Caco-2 (cell line): ENCODE results near the gene ZNF560. TPM values are rescaled to one million over a fixed set of nuclear protein-coding genes. Genes with fewer than 3 reads are reported as not detected.

Source experiments
- BruUV-seq: library from RNA; stranded (reverse); fragments of 400-500 nt; replicated peaks from 2 replicates; lab custom pipeline; 2021; lab: Mats Ljungman, UMichigan
- CTCF ChIA-PET: fragments of 300-600 bp; sonication (Branson Sonifier 250); formaldehyde crosslinking; loops from one replicate; lab custom pipeline; 2022; ENCODE audit warnings: antibody characterized with exemption; lab: Charles Lee
- POLR2A ChIA-PET: fragments of 300-600 bp; sonication (Branson Sonifier 250); formaldehyde crosslinking; loops from one replicate; lab custom pipeline; 2022; ENCODE audit warnings: antibody characterized with exemption; lab: Charles Lee
- DNase-seq, 2 experiments: peaks; one replicate each; pipeline versions ENCODE4 v3.0.0 to v3.0.0-alpha.2; 2020 to 2022
- H3K27me3 ChIP-seq: replicated peaks from 2 replicates; pipeline ENCODE4 v1.6.0; 2011; ENCODE audit warnings: low read length; ENCODE audit not compliant: control insufficient read depth, insufficient read depth
- H3K36me3 ChIP-seq: 2 replicates; pipeline ENCODE4 v1.5.1; 2011; ENCODE audit warnings: low read length; ENCODE audit not compliant: control insufficient read depth, insufficient read depth
- H3K4me1 ChIP-seq: fragments of 250-450 bp; sonication (Bioruptor Pico); 2 replicates; pipeline ENCODE4 v1.5.1; 2020; ENCODE audit warnings: mild to moderate bottlenecking
- H3K4me3 ChIP-seq: 2 replicates; pipeline ENCODE4 v1.5.1; 2011; ENCODE audit warnings: low read depth, mild to moderate bottlenecking, control low read depth, low read length
- H3K9me3 ChIP-seq: fragments of 250-450 bp; sonication (Bioruptor Pico); 2 replicates; pipeline ENCODE4 v1.5.1; 2020; ENCODE audit warnings: mild to moderate bottlenecking, moderate library complexity
- H3K27ac Mint-ChIP-seq: one replicate; pipeline ENCODE4 v1.8.0; 2022; ENCODE audit warnings: mixed read lengths; ENCODE audit not compliant: unreplicated experiment
- H3K27me3 Mint-ChIP-seq: one replicate; pipeline ENCODE4 v1.8.0; 2022; ENCODE audit warnings: mixed read lengths; ENCODE audit not compliant: insufficient read depth, unreplicated experiment
- H3K36me3 Mint-ChIP-seq: one replicate; pipeline ENCODE4 v1.8.0; 2022; ENCODE audit warnings: mild to moderate bottlenecking, mixed read lengths; ENCODE audit not compliant: insufficient read depth, unreplicated experiment
- H3K4me1 Mint-ChIP-seq: one replicate; pipeline ENCODE4 v1.8.0; 2022; ENCODE audit warnings: low read depth, mixed read lengths; ENCODE audit not compliant: unreplicated experiment
- H3K4me3 Mint-ChIP-seq: one replicate; pipeline ENCODE4 v1.8.0; 2022; ENCODE audit warnings: mild to moderate bottlenecking, moderate library complexity, mixed read lengths; ENCODE audit not compliant: unreplicated experiment
- H3K9me3 Mint-ChIP-seq: one replicate; pipeline ENCODE4 v1.8.0; 2022; ENCODE audit warnings: mixed read lengths; ENCODE audit not compliant: unreplicated experiment
- CTCF ChIP-seq, 2 experiments: fragments of 200-600 bp in 1 of 2; IDR thresholded peaks; 1 replicate in 1 of 2; 2 replicates in 1 of 2; pipeline versions ENCODE4 v1.5.1 to v1.8.0; 2011 to 2022; ENCODE audit warnings: antibody characterized with exemption in 1 of 2, control low read depth in 1 of 2, inconsistent platforms in 1 of 2, low read depth in 1 of 2, low read length in 1 of 2, mild to moderate bottlenecking in 1 of 2, moderate library complexity in 1 of 2; ENCODE audit not compliant: insufficient read depth in 1 of 2, severe bottlenecking in 1 of 2, unreplicated experiment in 1 of 2
- intact Hi-C: fragments of 100-400 bp; cut with micrococcal nuclease; formaldehyde crosslinking; loops from one replicate; pipeline ENCODE4 v1.10.0; 2022; ENCODE audit not compliant: unreplicated experiment
- total RNA-seq: library from RNA; stranded (reverse); gene quantifications from 2 replicates; pipeline ENCODE4 v1.2.3, GENCODE V29; 2022

The ZNF560 gene
- total RNA-seq, 1 experiment from 2014 or later: not detected

- BruUV-seq: no TSS peak
- Histone ChIP-seq H3K9me3 (0 out of 2 replicates have a peak, but pooled peaks cover 2% of the 10 kb centered on the region), H3K27me3 (no peaks in the 10 kb centered on the region), H3K4me3 (no peak overlapping the region), H3K4me1 (no peaks in the 10 kb centered on the region), H3K36me3 (no peaks in the 10 kb centered on the region)
- no peak for DNase-seq
- ChIA-PET POLR2A (no interaction called here), CTCF (no interaction called here)
- Mint-ChIP-seq H3K27ac (no peak overlapping the region), H3K4me3 (no peak overlapping the region), H3K27me3 (no peaks in the 10 kb centered on the region), H3K9me3 (peaks cover 12% of the 10 kb centered on the region), H3K4me1 (no peaks in the 10 kb centered on the region), H3K36me3 (no peaks in the 10 kb centered on the region)
- no peak for TF ChIP-seq CTCF (IDR thresholded peaks at IDR 0.05; ENCODE audit: insufficient read depth in 1 of 2, low read depth in 1 of 2, low read length in 1 of 2, severe bottlenecking in 1 of 2, unreplicated experiment in 1 of 2)
- intact Hi-C loops: no loop called here
These were observed 36.5 kb downstream of the ZNF560 start for GRCh38 chr19:9461938-9462337.

- ChIA-PET POLR2A (no interaction called here), CTCF (no interaction called here)
- Histone ChIP-seq H3K9me3 (peaks cover 4% of the 10 kb centered on the region; the same call in 1 of the 2 replicates), H3K4me1 (no peaks in the 10 kb centered on the region), H3K4me3 (no peak overlapping the region), H3K27me3 (no peaks in the 10 kb centered on the region), H3K36me3 (no peaks in the 10 kb centered on the region)
- BruUV-seq: no TSS peak
- Mint-ChIP-seq H3K9me3 (peaks cover 40% of the 10 kb centered on the region), H3K4me1 (no peaks in the 10 kb centered on the region), H3K27ac (no peak overlapping the region), H3K36me3 (no peaks in the 10 kb centered on the region), H3K27me3 (no peaks in the 10 kb centered on the region), H3K4me3 (no peak overlapping the region)
- intact Hi-C loops: no loop called here
- DNase-seq: no peak
- TF ChIP-seq CTCF (IDR thresholded peaks at IDR 0.05; ENCODE audit: insufficient read depth in 1 of 2, low read depth in 1 of 2, low read length in 1 of 2, severe bottlenecking in 1 of 2, unreplicated experiment in 1 of 2): no peak
These were observed 42.3 kb downstream of the ZNF560 start for GRCh38 chr19:9456018-9456689.

- no peak for TF ChIP-seq CTCF (IDR thresholded peaks at IDR 0.05; ENCODE audit: insufficient read depth in 1 of 2, low read depth in 1 of 2, low read length in 1 of 2, severe bottlenecking in 1 of 2, unreplicated experiment in 1 of 2)
- Histone ChIP-seq H3K36me3 (no peaks in the 10 kb centered on the region), H3K4me3 (no peak overlapping the region), H3K9me3 (peaks cover 4% of the 10 kb centered on the region; the same call in 1 of the 2 replicates), H3K4me1 (no peaks in the 10 kb centered on the region), H3K27me3 (no peaks in the 10 kb centered on the region)
- intact Hi-C loops: no loop called here
- no peak for DNase-seq
- Mint-ChIP-seq H3K27me3 (no peaks in the 10 kb centered on the region), H3K9me3 (peaks cover 32% of the 10 kb centered on the region), H3K4me1 (no peaks in the 10 kb centered on the region), H3K4me3 (no peak overlapping the region), H3K27ac (no peak overlapping the region), H3K36me3 (no peaks in the 10 kb centered on the region)
- BruUV-seq: no TSS peak
- ChIA-PET CTCF (no interaction called here), POLR2A (no interaction called here)
These were observed 44.5 kb downstream of the ZNF560 start for GRCh38 chr19:9453953-9454352.
